T-cell (primary cell): ENCODE results near the gene IGFL2. TPM values are rescaled to one million over a fixed set of nuclear protein-coding genes. Genes with fewer than 3 reads are reported as not detected.
"Not testable (repeated sequence)": the region's sequence is repeated elsewhere in the genome, so short reads cannot be mapped to it uniquely, and the experiment has no call there.

Experiments used
- ATAC-seq, 4 experiments: fragments of 200-7000 bp in 3 of 4; fragments of 150-1000 bp in 1 of 4; cut with Tn5 transposase; replicated peaks in 1 of 4; 1 replicate in 3 of 4; 2 replicates in 1 of 4; pipeline ENCODE4 v1.10.0; 2021; ENCODE audit warnings: moderate library complexity in 3 of 4, mild to moderate bottlenecking in 2 of 4, moderate number of reproducible peaks in 1 of 4
- CTCF ChIA-PET, 2 donors: fragments of 300-600 bp; sonication (Branson Sonifier 250); formaldehyde crosslinking; loops; one replicate each; lab custom pipeline; 2022; ENCODE audit warnings: antibody characterized with exemption in 2 of 2; lab: Charles Lee
- POLR2A ChIA-PET, 2 donors: fragments of 300-600 bp; sonication (Branson Sonifier 250); formaldehyde crosslinking; loops; one replicate each; lab custom pipeline; 2022; ENCODE audit warnings: antibody characterized with exemption in 2 of 2; lab: Charles Lee
- DNase-seq, 35 experiments: peaks; one replicate each; pipeline versions ENCODE4 v3.0.0 to v3.0.0-alpha.2; 2013 to 2023
- H3K27ac ChIP-seq: one replicate; pipeline ENCODE4 v1.5.1; 2013; ENCODE audit warnings: low read length
- H3K27me3 ChIP-seq, 2 experiments: replicated peaks in 1 of 2; 1 replicate in 1 of 2; 2 replicates in 1 of 2; pipeline versions ENCODE4 v1.6.1 to v1.7.0; 2013; ENCODE audit warnings: low read length in 1 of 2, mixed read lengths in 1 of 2; ENCODE audit not compliant: control insufficient read depth in 2 of 2, insufficient read depth in 2 of 2; ENCODE audit errors: extremely low read depth in 1 of 2
- H3K36me3 ChIP-seq, 2 donors: 1 replicate in 1 of 2; 2 replicates in 1 of 2; pipeline versions ENCODE4 v1.6.1 to v1.7.0; 2013; ENCODE audit warnings: low read length in 1 of 2; ENCODE audit not compliant: control insufficient read depth in 2 of 2, insufficient read depth in 1 of 2; ENCODE audit errors: extremely low read depth in 1 of 2
- H3K4me1 ChIP-seq, 2 experiments: 1 replicate in 1 of 2; 2 replicates in 1 of 2; pipeline versions ENCODE4 v1.6.1 to v1.7.0; 2013; ENCODE audit warnings: low read length in 2 of 2, mixed read lengths in 1 of 2; ENCODE audit not compliant: insufficient read depth in 2 of 2, control insufficient read depth in 1 of 2; ENCODE audit errors: extremely low read depth in 1 of 2
- H3K4me3 ChIP-seq, 2 donors: 1 replicate in 1 of 2; 2 replicates in 1 of 2; pipeline versions ENCODE4 v1.5.1 to v1.7.0; 2013; ENCODE audit warnings: mild to moderate bottlenecking in 2 of 2, low read length in 1 of 2, moderate library complexity in 1 of 2; ENCODE audit not compliant: control insufficient read depth in 1 of 2; ENCODE audit errors: extremely low read depth in 1 of 2
- H3K9me3 ChIP-seq: 2 replicates; pipeline ENCODE4 v1.7.0; 2013
- H3K27ac Mint-ChIP-seq, 2 donors: one replicate each; pipeline ENCODE4 v1.8.0; 2020 to 2021; ENCODE audit warnings: mild to moderate bottlenecking in 2 of 2, mixed read lengths in 2 of 2
- H3K27me3 Mint-ChIP-seq, 2 donors: one replicate each; pipeline ENCODE4 v1.8.0; 2021 to 2022; ENCODE audit warnings: mixed read lengths in 2 of 2
- H3K36me3 Mint-ChIP-seq: one replicate; pipeline ENCODE4 v1.8.0; 2021; ENCODE audit warnings: mixed read lengths
- H3K4me1 Mint-ChIP-seq, 3 donors: one replicate each; pipeline ENCODE4 v1.8.0; 2020 to 2022; ENCODE audit warnings: mixed read lengths in 3 of 3, mild to moderate bottlenecking in 1 of 3
- H3K4me3 Mint-ChIP-seq, 3 donors: one replicate each; pipeline ENCODE4 v1.8.0; 2020 to 2022; ENCODE audit warnings: mild to moderate bottlenecking in 3 of 3, mixed read lengths in 3 of 3, moderate library complexity in 3 of 3
- H3K9me3 Mint-ChIP-seq, 3 donors: one replicate each; pipeline ENCODE4 v1.8.0; 2020 to 2022; ENCODE audit warnings: mixed read lengths in 3 of 3
- WGBS: methylation state at CpG from one replicate; pipeline ENCODE4 v1.1.5; 2013; ENCODE audit warnings: missing lambda C conversion rate; ENCODE audit not compliant: insufficient coverage; 5-methylcytosine and 5-hydroxymethylcytosine counted together
- total RNA-seq, 35 experiments: library from RNA in 6 of 35; stranded (reverse) in 6 of 35; fragments of 120-200 nt in 1 of 35; gene quantifications; one replicate each; pipeline versions ENCODE4 v1.2.1 to v1.2.4 and lab custom pipeline; 2013 to 2026

The IGFL2 gene
- total RNA-seq, 5 donors from 2014 or later (not counting 1 experiment from before 2014, with no cell fraction given) = 0.32 TPM; not detected in 4

- 84% methylated on average over 6 of the region's 8 CpGs for WGBS
- H3K27ac ChIP-seq = no peak overlapping the region
Measured at GRCh38 chr19:46202872-46203860, 55.1 kb downstream of the IGFL2 start.

DNA sequence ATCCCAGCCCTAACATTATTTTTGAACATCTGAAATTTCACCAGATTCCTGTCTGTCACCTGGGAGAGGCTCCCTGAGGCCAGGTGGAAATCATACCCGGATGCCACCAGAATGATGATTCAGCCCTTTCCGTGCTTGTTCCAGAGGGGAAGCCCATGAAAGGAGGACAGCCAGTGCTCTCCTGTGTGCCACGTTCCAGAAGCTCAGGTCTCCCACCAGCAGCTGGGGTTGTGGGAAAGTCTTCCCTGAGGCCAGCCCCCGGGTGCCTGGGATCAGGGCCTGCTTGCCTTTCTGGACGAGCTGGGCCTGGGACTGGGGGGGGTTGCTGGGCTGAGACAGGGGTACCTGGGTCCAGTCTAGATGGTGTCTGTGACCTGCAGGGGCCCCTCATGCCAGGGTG, 56.0 kb downstream of the IGFL2 start:
- no peak overlapping the region for H3K27ac ChIP-seq
- DNase-seq (no peak), ATAC-seq (no peak)
- H3K4me3 ChIP-seq = no peak overlapping the region
- CTCF ChIA-PET = no interaction called here
- H3K4me1 ChIP-seq = no peaks in the 10 kb centered on the region
- WGBS = 61% methylated on average over 5 of the region's 5 CpGs
- Mint-ChIP-seq H3K27ac (no peak overlapping the region), H3K4me1 (peaks cover 1 to 4% (median 2%) of the 10 kb centered on the region in 3 donors), H3K9me3 (no peaks in the 10 kb centered on the region), H3K27me3 (peaks cover 24 to 41% of the 10 kb centered on the region in 2 donors), H3K36me3 (no peaks in the 10 kb centered on the region), H3K4me3 (no peak overlapping the region)
- no peaks in the 10 kb centered on the region for H3K36me3 ChIP-seq
- H3K27me3 ChIP-seq = peaks cover 3 to 25% of the 10 kb centered on the region in 2 experiments
- no peaks in the 10 kb centered on the region for H3K9me3 ChIP-seq
- POLR2A ChIA-PET = no interaction called here

More at GRCh38 chr19:46202872-46203860, 55.1 kb downstream of the IGFL2 start:
- Mint-ChIP-seq H3K36me3 (no peaks in the 10 kb centered on the region), H3K4me1 (no peaks in the 10 kb centered on the region), H3K27ac (no peak overlapping the region), H3K9me3 (no peaks in the 10 kb centered on the region), H3K27me3 (peaks cover 28 to 37% of the 10 kb centered on the region in 2 donors), H3K4me3 (no peak overlapping the region)
- CTCF ChIA-PET = no interaction called here
- POLR2A ChIA-PET = no interaction called here
- Histone ChIP-seq H3K36me3 (no peaks in the 10 kb centered on the region), H3K27me3 (peaks cover 2 to 26% of the 10 kb centered on the region in 2 experiments), H3K9me3 (no peaks in the 10 kb centered on the region), H3K4me1 (no peaks in the 10 kb centered on the region), H3K4me3 (no peak overlapping the region)
- DNase-seq (no peak), ATAC-seq (no peak)

DNA sequence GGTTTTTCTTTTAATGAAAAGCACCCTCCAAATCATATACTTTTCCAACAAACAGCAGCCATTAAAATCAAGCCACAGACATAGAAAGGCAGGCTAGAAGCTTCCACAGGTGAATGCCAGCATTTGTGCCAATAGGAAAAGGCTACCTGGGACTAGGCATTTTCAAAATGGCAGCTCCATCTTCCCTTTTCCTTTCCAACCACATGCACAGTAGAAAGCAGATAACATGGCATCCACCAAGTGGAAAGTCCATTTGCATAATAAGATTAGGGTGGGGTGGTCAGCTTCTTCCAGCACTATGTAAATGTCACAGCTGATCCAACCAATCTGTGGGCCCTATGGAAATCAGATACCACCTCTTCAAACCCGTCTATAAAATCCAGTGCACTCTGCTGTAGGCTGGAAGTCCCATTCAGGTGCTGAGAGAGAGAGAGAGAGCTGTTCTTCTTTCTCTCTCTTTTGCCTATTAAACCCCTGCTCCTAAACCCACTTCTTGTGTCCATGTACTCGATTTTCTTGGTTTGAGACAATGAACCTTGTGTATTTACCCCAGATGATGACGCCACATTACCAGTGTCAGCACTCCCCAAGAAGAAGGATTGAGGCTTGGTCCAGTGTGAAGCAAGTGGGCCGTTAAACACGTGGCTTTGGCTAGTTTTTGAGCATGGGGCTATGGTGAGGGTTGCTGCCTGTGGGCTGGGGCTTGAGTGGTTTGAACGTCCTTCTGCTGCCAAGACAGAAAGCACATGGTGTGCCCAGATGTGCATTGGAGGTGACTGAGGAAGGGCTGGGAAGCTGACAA, 57.3 kb downstream of the IGFL2 start:
- POLR2A ChIA-PET = no interaction called here
- peaks cover 4 to 13% (median 6%) of the 10 kb centered on the region in 3 donors for H3K4me1 Mint-ChIP-seq
- CTCF ChIA-PET = no interaction called here
- 44% methylated on average over 4 of the region's 6 CpGs for WGBS
- H3K27me3 Mint-ChIP-seq = peaks cover 24 to 43% of the 10 kb centered on the region in 2 donors
- H3K4me3 ChIP-seq = no peak overlapping the region
- no peak overlapping the region for H3K4me3 Mint-ChIP-seq
- H3K36me3 Mint-ChIP-seq = no peaks in the 10 kb centered on the region
- H3K9me3 ChIP-seq = no peaks in the 10 kb centered on the region
- no peaks in the 10 kb centered on the region for H3K4me1 ChIP-seq
- H3K27me3 ChIP-seq = peaks cover 7 to 21% of the 10 kb centered on the region in 2 experiments
- H3K27ac ChIP-seq = no peak overlapping the region
- ATAC-seq (no peak), DNase-seq (no peak)
- H3K27ac Mint-ChIP-seq = no peak overlapping the region
- no peaks in the 10 kb centered on the region for H3K9me3 Mint-ChIP-seq
- H3K36me3 ChIP-seq = no peaks in the 10 kb centered on the region

DNA sequence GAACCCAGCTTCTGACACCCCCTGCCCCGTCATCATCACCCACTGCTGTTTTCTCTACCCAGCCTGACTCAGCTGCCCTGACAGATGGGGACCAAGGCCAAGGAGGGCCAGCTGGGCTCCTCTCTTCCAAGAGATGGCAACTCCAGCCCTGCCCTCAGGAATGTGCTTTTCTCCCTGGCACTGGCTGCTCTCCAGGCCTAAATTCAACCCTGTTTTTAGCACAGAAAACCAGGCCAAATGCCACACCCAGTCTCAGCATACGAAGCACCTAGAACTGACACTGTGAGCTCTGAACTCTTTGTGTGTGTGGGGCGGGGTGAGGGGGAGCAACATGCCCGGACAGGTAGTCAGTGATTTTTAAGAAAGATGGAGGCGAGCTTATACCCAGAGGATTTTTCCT, 58.1 kb downstream of the IGFL2 start:
- H3K27ac Mint-ChIP-seq = no peak overlapping the region
- ChIA-PET POLR2A (no interaction called here), CTCF (no interaction called here)
- H3K4me3 ChIP-seq = no peak overlapping the region
- ATAC-seq = no peak
- peaks cover 7 to 23% of the 10 kb centered on the region in 2 experiments for H3K27me3 ChIP-seq
- H3K4me3 Mint-ChIP-seq = no peak overlapping the region
- peaks cover 4 to 13% (median 6%) of the 10 kb centered on the region in 3 donors for H3K4me1 Mint-ChIP-seq
- no peaks in the 10 kb centered on the region for H3K36me3 Mint-ChIP-seq
- H3K36me3 ChIP-seq = no peaks in the 10 kb centered on the region
- DNase-seq = no peak
- H3K27ac ChIP-seq = no peak overlapping the region
- no peaks in the 10 kb centered on the region for H3K9me3 Mint-ChIP-seq
- no peaks in the 10 kb centered on the region for H3K4me1 ChIP-seq
- H3K9me3 ChIP-seq = no peaks in the 10 kb centered on the region
- 67% methylated on average over 1 of the region's 5 CpGs for WGBS
- H3K27me3 Mint-ChIP-seq = peaks cover 24 to 49% of the 10 kb centered on the region in 2 donors

- Mint-ChIP-seq H3K27me3 (peaks cover 20 to 47% of the 10 kb centered on the region in 2 donors), H3K36me3 (no peaks in the 10 kb centered on the region), H3K9me3 (no peaks in the 10 kb centered on the region), H3K27ac (no peak overlapping the region), H3K4me3 (no peak overlapping the region), H3K4me1 (peaks cover 4 to 13% (median 6%) of the 10 kb centered on the region in 3 donors)
- ChIA-PET POLR2A (no interaction called here), CTCF (no interaction called here)
- no peak for DNase-seq
- H3K4me1 ChIP-seq = no peaks in the 10 kb centered on the region
- WGBS = no CpG with 5 or more reads among the region's 3 CpGs
- peaks cover 7 to 26% of the 10 kb centered on the region in 2 experiments for H3K27me3 ChIP-seq
- no peak overlapping the region for H3K27ac ChIP-seq
- no peaks in the 10 kb centered on the region for H3K36me3 ChIP-seq
- H3K9me3 ChIP-seq = no peaks in the 10 kb centered on the region
- no peak for ATAC-seq
- H3K4me3 ChIP-seq = no peak overlapping the region
Measured at GRCh38 chr19:46206682-46207081, 58.6 kb downstream of the IGFL2 start.

GRCh38 chr19:46207858-46208257, 59.8 kb downstream of the IGFL2 start:
- H3K4me1 ChIP-seq, H3K4me3 Mint-ChIP-seq, H3K27ac ChIP-seq, POLR2A ChIA-PET, H3K9me3 Mint-ChIP-seq, H3K4me3 ChIP-seq, H3K27ac Mint-ChIP-seq, ATAC-seq, DNase-seq, H3K36me3 Mint-ChIP-seq, H3K36me3 ChIP-seq, H3K9me3 ChIP-seq: not testable (repeated sequence)
- H3K27me3 Mint-ChIP-seq = peaks cover 12 to 40% of the 10 kb centered on the region in 2 donors
- peaks cover 7 to 28% of the 10 kb centered on the region in 2 experiments for H3K27me3 ChIP-seq
- peaks cover 4 to 13% (median 6%) of the 10 kb centered on the region in 3 donors for H3K4me1 Mint-ChIP-seq
- 85% methylated on average over 3 of the region's 8 CpGs for WGBS
- CTCF ChIA-PET = interaction anchor here in 1 of 2 donors (0.6 kb wide), 1 partner anchor 254 kb away, joined by 7 read pairs; no protein-coding TSS in a partner anchor
